NB4 (cell line): ENCODE data around the gene EDEM3.

Experiments
- DNase-seq: peaks from one replicate; pipeline ENCODE4 v3.0.0; 2010; ENCODE audit warnings: low read depth
- H3K4me3 ChIP-seq: one replicate; pipeline ENCODE4 v1.5.1; 2011; ENCODE audit warnings: mild to moderate bottlenecking, low read depth, low read length, moderate library complexity
- CTCF ChIP-seq: IDR thresholded peaks from one replicate; pipeline ENCODE4 v1.5.1; 2012; ENCODE audit warnings: low read depth, low read length
- MAX ChIP-seq: IDR thresholded peaks from 2 replicates; pipeline ENCODE4 v1.6.1; 2011; ENCODE audit warnings: low read depth, low read length
- MYC ChIP-seq: IDR thresholded peaks from 2 replicates; pipeline ENCODE4 v1.6.1; 2011; ENCODE audit warnings: low read depth, low read length
- POLR2A ChIP-seq: IDR thresholded peaks from 2 replicates; pipeline ENCODE4 v1.6.1; 2011; ENCODE audit warnings: mild to moderate bottlenecking; ENCODE audit not compliant: insufficient read length; ENCODE audit errors: extremely low read depth

The EDEM3 gene

GRCh38 chr1:184773762-184774320 is 19.2 kb upstream of the EDEM3 start:
- no peak overlapping the region for H3K4me3 ChIP-seq
- no peak for DNase-seq
- no peak for TF ChIP-seq CTCF
- TF ChIP-seq MAX, result no peak
- TF ChIP-seq POLR2A, result no peak
- TF ChIP-seq MYC, result no peak

GRCh38 chr1:184771190-184771691 is 16.6 kb upstream of the EDEM3 start:
- TF ChIP-seq POLR2A, result no peak
- no peak overlapping the region for H3K4me3 ChIP-seq
- DNase-seq, result no peak

GRCh38 chr1:184770181-184770979 is 15.7 kb upstream of the EDEM3 start:
- no peak for DNase-seq

GRCh38 chr1:184769241-184769640 is 14.6 kb upstream of the EDEM3 start:
- no peak for DNase-seq
- TF ChIP-seq MAX (no peak), MYC (no peak), CTCF (no peak), POLR2A (no peak)
- no peak overlapping the region for H3K4me3 ChIP-seq

More at GRCh38 chr1:184770181-184770979, 15.7 kb upstream of the EDEM3 start:
- TF ChIP-seq POLR2A (no peak), MYC (no peak), CTCF (no peak), MAX (no peak)
- H3K4me3 ChIP-seq, result no peak overlapping the region

- no peak for TF ChIP-seq MAX
- TF ChIP-seq CTCF, result no peak
- TF ChIP-seq POLR2A, result no peak
- no peak overlapping the region for H3K4me3 ChIP-seq
- no peak for DNase-seq
These were observed 13.8 kb upstream of the EDEM3 start for GRCh38 chr1:184768467-184768866.

- H3K4me3 ChIP-seq, result no peak overlapping the region
- DNase-seq, result no peak
- TF ChIP-seq POLR2A (no peak), MYC (no peak), MAX (no peak), CTCF (no peak)
These were observed 12.9 kb upstream of the EDEM3 start for GRCh38 chr1:184767591-184767990.
